Activated CD8-positive, alpha-beta memory T cell treated with anti-CD3 and anti-CD28 coated beads for 36 hours (primary cell): ENCODE data around the gene RIOX2. TPM values are rescaled to one million over a fixed set of nuclear protein-coding genes. Genes with fewer than 3 reads are reported as not detected.

Experiments used
- CTCF ChIA-PET: fragments of 350-600 bp; sonication (Branson Sonifier 250); formaldehyde crosslinking; loops from one replicate; lab custom pipeline; 2021; ENCODE audit warnings: antibody characterized with exemption; lab: Charles Lee
- POLR2A ChIA-PET: fragments of 350-600 bp; sonication (Branson Sonifier 250); formaldehyde crosslinking; loops from one replicate; lab custom pipeline; 2021; ENCODE audit warnings: antibody characterized with exemption; lab: Charles Lee
- total RNA-seq, 2 experiments: library from RNA; stranded (reverse); gene quantifications; one replicate each; pipeline ENCODE4 v1.2.3, GENCODE V29; 2021

Gene RIOX2
- total RNA-seq, 2 experiments from 2014 or later, result 66.2 to 68.5 TPM

DNA sequence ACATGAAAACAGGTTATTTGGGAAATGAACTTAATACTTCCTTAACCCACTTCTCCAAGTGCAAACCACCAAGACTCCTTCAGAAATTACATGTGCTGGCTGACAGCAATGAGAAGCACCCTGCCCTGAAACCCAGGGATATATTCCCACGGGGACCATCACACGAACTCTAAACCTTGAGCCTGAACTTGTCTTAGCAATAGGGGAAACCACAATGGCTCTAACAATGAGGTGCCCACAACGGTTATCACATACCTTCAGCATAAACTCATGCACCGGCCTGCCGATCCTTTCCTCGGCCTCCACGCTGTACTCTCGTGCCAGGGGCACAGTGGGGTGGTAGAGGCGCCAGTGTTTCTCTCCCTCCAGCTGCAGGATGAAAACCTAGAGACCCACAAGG lies 13.4 kb downstream of the RIOX2 start:
- POLR2A ChIA-PET, result interaction anchor here (0.6 kb wide), 1 partner anchor 13 kb away, joined by 5 read pairs; no protein-coding TSS in a partner anchor
- CTCF ChIA-PET, result interaction anchor here (0.7 to 1.1 kb wide), 2 partner anchors 39 to 68 kb away, joined by 3 read pairs; no protein-coding TSS in a partner anchor

DNA sequence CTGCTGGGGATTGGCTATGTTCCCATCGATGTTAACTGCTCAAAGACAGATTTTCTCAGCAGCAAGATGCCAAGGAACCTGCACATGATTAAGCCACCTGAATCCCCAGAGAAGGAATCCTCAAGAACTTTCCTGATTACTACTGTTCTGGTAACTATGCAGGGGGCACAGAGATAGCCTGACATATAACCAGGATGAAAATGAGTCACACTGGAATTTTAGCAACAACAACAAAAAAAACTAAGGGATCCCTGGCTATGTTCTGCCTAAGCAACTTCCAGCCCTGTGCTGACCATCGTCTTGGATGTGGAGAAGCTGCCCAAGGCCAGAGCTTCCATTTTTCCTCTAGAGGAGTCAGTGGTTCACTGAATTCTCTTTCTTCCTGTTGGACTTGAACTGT lies 13.8 kb downstream of the RIOX2 start:
- ChIA-PET CTCF (interaction anchor here (0.7 kb wide), 1 partner anchor 68 kb away, joined by 3 read pairs; no protein-coding TSS in a partner anchor), POLR2A (interaction anchor here (0.6 kb wide), 1 partner anchor 13 kb away, joined by 5 read pairs; no protein-coding TSS in a partner anchor)

DNA sequence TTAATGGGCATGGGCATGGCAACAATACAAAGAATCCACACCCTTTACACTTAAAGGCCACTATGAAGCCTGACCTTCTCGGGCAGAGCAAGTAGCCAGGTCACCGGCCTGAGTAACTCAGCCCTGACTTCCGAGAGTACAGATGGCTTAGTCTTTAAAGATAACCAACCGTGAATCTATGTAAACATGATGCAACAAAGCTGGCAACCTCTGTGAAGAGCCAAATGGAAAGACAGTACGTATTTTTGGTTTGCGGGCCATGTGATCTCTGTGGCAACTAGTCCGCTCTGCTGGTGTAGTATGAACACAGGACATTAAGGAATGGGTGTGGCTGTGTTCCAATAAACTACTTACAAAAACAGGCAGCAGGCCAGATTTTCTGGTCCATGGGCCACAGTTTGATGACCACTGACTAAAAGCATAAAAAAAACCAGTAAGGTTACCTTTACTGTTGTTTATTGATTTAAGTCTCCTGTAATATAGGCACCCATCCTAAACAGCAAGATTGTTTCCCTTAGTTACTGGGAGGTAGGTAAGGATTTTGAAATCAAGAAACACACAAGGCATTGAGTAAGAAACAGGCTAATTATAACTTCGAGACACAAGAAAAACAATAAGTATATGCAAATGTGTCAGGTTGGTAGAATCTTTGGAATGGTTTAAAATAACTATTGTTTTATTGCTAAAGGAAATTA lies 14.5 kb downstream of the RIOX2 start:
- CTCF ChIA-PET, result no interaction called here
- POLR2A ChIA-PET, result no interaction called here

DNA sequence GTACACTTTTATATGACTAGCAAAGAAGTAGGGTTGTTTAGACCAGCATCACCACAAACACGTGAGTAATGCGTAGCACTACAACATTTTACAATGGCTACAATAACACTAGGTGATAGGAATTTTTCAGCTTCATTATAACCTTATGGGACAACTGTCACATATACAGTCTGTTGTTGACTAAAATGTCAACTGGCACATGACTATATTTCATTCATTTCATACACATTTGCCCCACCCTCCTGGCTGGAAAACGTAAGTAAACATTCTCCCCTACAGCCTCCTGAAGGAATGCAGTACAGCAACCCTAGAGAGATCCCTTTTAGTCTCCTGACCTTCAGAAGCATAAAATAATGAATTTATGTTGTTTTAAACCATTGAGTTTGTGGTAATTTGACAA lies 16.2 kb downstream of the RIOX2 start:
- ChIA-PET POLR2A (no interaction called here), CTCF (no interaction called here)

DNA sequence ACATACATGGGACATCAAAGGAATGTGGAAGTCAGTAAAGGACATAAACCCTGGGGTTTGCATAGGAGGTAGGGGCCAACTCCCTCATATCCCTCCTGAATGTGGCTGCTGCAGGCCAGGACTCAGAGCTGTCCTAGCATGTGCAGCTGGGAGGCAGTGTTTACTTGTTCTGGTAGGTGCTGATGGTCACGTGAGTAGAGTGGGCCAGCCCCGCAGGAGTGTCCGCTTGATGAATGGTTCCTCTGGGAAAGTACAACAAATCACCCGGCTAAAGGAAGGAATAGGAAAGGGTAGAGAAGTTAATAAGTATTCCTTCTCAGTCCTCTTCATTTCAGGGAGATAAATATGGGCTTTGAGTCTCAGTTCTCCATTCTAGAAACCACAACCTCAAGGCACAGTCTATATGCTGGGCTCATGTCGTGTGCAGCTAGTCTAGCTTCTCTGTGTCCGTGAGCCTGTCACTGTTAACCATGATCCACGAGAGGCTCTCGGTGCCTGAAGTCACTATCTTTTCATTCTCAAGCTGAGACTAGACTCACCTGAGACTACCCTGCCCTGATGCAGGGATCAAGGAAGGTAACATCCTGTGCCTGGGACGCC lies 17.9 kb downstream of the RIOX2 start:
- ChIA-PET POLR2A (no interaction called here), CTCF (no interaction called here)

DNA sequence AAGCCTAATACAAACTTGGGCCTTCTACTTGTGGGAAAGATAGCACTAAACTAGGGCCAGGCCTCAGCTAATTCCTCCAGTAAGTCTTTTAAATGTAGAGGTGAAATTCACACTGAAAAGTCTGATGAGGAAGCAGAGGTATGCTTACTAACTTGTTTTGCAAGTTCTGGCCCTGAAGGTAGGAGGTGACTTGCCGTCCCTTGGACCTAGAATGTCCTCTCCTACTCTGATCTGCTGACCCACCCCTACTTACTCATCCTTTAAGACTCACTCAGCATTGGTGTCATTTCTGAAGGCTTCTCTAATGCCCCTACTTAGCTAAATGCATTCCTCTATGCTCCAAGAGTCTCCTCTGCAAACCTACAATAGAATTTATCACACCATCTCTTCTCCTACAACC lies 19.4 kb downstream of the RIOX2 start:
- ChIA-PET CTCF (interaction anchor here (1.0 kb wide), 1 partner anchor 70 kb away, joined by 3 read pairs; no protein-coding TSS in a partner anchor), POLR2A (no interaction called here)

DNA sequence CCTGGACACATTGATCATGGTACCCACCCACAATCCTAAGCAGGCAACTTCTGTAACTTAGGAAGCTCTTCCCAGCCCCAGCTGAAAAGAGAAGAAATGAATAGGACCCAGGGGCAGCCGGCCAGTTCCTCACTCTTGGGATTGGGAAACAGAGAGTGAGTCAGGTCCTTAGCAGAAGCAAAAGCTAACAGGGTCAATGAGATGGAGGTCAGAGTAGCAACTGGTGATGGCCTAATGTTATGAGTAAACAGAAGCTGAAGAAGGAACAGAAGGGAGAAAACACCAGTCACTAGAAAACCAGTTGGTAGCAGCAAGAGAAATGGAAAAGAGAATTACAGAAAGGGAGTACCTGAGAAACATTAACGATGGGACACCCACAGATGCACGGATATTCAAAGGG lies 20.0 kb downstream of the RIOX2 start:
- POLR2A ChIA-PET, result no interaction called here
- CTCF ChIA-PET, result interaction anchor here (1.0 kb wide), 1 partner anchor 71 kb away, joined by 3 read pairs; no protein-coding TSS in a partner anchor

DNA sequence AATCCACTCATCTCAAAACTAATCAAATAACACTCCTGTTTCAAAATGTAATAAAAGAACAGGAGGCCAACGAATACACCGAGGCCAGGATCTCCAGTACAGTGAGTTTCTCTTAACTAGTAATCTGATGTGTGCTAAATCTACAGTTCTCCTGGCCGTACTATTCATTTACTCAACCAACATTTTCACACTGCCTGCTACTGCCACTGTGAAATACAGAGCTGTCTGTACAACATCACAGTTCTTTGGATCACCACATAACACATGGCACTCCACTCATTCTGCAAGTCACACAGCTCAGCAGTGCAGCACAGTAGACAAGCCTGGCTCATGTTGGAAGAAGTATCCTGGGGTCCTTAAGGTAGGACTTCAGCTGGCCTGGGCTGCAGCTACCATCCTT lies 21.9 kb downstream of the RIOX2 start:
- POLR2A ChIA-PET, result no interaction called here
- CTCF ChIA-PET, result interaction anchor here (0.9 kb wide), 1 partner anchor 15 kb away, joined by 4 read pairs; no protein-coding TSS in a partner anchor

DNA sequence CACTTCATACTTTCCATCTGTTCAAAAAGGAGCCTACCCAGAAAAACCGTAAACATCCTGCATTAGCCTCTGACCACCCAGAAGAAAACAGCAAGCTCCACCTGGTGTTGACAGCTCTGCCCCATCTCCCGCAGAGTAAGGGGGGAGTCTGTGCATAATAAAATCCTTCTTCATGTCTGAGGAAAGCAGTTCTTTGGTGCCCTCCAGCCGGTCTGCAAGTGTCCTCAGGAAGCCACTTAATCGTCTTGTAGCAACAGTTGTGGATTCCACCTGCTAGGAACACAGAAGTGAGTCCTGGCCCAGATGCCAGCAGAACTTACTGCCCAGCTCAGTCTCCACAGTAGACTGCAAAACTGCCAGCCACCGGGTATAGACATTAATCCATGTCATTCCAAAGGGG lies 22.5 kb downstream of the RIOX2 start:
- POLR2A ChIA-PET, result no interaction called here
- CTCF ChIA-PET, result interaction anchor here (0.9 kb wide), 1 partner anchor 16 kb away, joined by 4 read pairs; no protein-coding TSS in a partner anchor

DNA sequence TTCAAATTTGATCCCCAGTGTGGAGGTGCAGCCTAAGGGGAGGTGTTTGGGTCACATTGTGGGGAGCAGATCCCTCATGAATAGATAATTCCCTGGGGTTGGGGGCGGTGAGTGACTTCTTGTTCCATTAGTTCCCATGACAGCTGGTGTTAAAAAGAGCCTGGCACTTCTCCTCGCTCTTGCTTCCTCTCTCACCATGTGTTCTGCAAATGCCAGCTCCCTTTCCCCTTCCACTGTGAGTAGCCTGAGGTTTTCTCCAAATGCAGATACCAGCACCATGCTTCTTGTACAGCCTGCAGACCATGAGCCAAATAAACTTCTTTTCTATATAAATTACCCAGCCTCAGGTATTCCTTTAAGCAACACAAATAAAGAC lies 23.1 kb downstream of the RIOX2 start:
- CTCF ChIA-PET, result no interaction called here
- POLR2A ChIA-PET, result no interaction called here

DNA sequence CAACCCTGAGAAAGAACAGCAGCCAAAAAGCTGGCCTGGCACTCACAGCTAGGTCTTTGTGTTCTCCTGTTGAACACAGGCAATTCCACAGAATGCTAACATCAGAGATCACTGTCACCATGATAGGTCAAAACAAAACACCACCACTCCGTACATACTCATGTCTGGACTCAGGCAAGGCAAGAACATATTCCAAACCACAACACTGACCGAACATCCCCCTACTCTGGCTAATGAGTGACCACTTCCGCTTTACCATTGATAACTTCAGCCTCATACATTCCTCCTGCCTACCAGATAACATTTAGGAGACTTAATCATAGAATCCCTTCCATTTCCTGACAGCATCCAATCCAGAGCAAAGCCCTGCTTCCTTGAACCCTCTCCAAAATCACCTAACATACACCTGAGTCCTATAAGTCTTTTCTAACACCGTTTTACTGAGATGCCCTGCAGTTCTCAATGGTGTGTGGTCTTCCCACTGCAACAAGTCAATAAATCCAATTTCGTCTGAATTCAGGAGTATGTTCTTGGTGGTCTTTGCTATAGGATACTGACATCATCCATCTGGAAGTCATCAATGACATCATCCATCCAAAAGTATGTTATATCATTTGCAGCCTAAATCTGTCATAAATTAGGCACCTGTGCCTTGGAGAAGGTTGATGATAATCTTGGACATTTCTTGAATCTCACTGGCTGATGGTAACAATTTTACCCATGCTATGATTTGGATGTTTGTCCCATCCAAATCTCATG lies 23.7 kb downstream of the RIOX2 start:
- ChIA-PET CTCF (interaction anchor here (2.2 kb wide), 1 partner anchor 75 kb away, joined by 8 read pairs; no protein-coding TSS in a partner anchor), POLR2A (no interaction called here)

DNA sequence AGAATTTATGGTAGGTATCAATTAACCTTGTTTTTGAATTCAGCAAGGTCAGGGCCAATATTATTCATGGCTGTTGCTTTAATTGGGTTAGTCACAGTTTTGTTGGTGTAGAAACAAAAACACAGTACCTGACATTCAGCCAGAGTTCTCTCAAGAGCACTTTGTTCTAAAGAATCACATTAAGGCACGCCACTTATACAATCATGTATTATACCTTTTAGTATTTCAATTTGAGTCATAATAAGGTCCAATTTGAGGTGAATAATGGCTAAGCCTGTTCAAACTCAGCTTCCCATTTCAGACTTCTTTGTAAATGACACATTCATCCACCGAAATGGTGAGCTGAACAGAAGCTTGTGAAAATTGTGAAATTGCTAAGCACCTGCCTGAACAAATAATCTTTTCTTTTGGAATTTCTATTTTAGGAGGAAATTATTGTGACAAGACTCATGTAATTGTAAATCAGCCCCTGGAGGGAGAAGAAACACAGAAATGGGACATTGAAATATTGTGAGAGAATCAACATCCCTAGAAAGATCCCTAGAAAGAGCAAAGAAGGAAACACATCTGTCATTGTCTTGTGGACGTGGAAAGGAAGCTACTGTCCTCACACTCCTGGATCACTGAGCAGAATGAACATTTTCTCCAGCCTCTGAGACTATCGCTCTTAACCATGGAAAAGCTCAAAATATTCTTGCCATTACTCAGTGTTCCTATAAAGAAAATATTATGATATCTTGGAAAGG lies 29.3 kb downstream of the RIOX2 start:
- CTCF ChIA-PET, result no interaction called here

DNA sequence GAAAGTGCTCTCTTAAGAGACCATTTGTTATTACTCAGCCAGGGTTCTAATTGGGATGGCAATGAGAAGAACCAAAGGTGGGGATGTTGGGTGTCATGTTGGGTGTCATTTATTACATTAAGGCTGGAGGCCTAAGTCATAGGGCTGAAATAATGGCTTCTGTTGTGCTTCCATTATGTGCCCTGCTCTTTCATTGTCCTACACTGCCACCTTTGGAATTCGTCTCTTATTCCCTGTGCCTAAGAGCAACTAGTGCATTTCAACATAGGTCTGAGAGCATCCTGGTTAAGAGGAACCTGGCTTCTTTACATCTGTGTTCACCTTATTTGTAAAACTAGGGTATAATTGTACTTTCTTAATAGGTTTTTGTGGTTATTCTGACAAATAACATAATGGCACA lies 32.2 kb downstream of the RIOX2 start:
- POLR2A ChIA-PET, result no interaction called here
- CTCF ChIA-PET, result no interaction called here

More for the DNA sequence above, 29.3 kb downstream of the RIOX2 start:
- POLR2A ChIA-PET, result interaction anchor here (0.6 kb wide), 1 partner anchor 757 kb away, joined by 7 read pairs; no protein-coding TSS in a partner anchor

DNA sequence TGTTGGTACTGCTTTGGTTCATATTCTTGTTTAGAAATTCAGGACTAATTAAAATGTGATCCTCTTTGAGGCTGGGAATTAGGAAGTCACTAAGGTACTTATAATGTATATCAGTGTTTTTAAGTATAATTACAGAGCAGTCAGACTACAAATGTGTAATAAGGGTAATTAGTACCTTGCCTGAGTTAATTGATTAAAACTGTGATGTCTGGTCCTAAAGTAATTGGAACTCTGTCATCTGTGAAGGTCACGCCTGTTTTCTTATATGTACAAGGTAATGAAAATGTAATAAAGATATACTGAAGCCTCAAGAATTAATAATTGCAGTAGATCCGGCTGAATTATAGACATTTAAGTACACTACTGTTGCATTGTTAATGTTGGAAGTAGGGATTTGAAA lies 32.8 kb downstream of the RIOX2 start:
- POLR2A ChIA-PET, result no interaction called here
- CTCF ChIA-PET, result no interaction called here

DNA sequence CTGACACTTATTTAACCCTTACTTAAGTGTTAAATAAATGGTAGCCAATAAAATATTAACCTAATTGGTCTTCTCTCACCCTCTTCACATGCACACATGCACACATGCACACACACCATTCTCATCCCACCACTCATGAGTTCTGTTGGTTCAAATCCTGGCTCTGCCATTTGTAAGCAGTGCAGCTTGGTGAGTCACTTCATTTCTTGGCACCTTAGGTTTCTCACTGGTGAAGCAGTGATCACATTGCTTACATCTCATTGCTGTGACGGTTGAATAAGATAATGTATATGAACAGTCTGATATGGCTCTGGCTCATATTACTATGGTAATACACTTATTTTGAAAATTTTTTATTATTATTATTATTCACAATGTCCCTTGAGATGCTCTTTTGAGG lies 33.8 kb downstream of the RIOX2 start:
- ChIA-PET CTCF (no interaction called here), POLR2A (no interaction called here)

DNA sequence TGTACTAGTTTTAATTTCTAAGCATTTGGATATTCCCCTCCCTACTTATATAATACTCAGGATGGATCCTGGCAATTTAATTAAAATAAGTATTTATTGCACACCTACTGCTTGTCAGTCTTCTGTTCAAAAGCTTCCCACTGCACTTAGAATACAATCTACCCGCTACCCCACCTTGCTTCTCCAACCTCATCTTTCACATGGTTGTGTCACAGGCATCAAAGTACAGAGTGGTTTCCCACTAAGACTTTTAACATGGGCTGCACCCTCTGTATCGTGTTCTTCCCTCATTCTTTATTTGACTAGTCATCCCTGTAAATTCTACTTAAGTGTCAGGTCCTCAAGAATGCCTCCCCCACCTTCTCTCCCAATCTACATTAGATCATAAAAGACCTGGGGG lies 35.0 kb downstream of the RIOX2 start:
- CTCF ChIA-PET, result no interaction called here

DNA sequence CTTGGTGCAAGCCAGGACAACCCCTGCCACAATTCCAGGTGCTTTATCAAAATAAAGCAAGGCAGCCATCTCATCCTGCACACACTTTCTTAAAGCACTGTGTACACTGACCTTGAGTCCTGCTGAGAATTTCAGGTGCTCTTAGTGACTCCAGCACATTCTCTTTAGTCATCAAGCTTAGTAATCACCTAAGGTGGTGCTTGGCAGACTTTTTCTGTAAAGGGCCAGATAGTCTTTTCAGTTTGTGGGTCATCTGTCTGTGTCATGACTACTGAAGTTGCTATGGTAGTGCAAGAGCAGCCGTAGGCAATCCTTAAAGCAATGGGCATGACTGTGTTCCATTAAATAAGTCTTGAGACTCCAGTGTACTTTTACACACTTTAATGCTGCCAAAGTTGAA lies 36.4 kb downstream of the RIOX2 start:
- ChIA-PET CTCF (no interaction called here), POLR2A (no interaction called here)

More for the DNA sequence above, 35.0 kb downstream of the RIOX2 start:
- POLR2A ChIA-PET, result no interaction called here

DNA sequence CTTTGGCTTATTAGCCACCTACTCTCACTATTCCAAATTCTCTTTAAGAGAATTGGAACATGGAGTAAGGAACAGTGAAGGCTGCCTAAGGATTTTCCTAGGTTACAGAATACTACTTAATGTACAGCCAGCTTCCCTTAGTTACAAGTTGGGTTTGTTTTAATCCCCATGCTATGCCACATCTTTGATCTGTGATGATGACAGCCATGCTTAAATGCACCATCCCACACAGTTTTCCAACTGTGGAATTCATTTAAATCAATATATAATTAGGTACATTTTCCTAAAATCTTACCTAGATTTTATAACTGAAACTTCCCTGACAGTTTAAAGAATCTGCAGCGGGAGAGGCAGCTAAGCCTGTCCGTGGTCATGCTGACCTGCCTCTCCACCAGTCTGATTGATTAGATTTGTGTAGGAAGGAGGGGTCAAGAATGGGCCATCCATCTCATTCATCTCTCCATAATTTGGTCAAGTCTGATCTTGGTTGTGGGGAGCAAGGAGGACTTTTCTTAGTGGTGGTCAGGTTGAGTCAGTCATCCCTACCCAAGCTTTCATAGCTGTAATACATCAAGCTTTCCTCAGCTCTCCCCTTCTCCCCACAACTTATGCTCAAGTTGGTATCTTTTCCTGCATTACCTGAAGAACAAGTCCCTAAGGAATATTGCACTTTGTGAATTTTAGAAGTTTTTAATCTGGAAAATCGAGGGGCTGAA lies 37.1 kb downstream of the RIOX2 start:
- ChIA-PET CTCF (no interaction called here), POLR2A (no interaction called here)

DNA sequence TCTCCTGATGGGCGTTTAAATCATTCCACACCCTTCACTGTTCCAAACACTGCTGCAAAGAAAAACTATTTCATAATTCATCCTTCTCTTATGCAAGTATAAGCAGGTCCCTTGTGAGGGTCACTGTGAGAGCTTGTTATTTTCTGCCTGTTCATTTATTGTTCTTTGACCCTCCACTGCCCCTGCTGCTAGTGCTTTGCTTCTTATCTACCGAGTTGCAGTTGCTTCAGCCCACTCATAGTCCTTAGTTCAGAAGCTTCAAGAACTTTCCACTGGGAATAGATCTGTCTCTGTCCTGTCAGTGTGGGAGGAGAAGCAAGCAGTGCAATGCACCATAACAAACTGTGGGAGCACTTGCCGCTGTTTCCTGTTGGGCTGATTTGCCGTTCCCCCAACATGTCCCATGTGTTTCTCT lies 39.8 kb downstream of the RIOX2 start:
- ChIA-PET POLR2A (no interaction called here), CTCF (no interaction called here)
